ENCODE results near the gene JMJD7. TPM values are rescaled to one million over a fixed set of nuclear protein-coding genes. Genes with fewer than 3 reads are reported as not detected.

Gene JMJD7
- total RNA-seq, 1 donor from 2014 or later, result 35.4 TPM

DNA sequence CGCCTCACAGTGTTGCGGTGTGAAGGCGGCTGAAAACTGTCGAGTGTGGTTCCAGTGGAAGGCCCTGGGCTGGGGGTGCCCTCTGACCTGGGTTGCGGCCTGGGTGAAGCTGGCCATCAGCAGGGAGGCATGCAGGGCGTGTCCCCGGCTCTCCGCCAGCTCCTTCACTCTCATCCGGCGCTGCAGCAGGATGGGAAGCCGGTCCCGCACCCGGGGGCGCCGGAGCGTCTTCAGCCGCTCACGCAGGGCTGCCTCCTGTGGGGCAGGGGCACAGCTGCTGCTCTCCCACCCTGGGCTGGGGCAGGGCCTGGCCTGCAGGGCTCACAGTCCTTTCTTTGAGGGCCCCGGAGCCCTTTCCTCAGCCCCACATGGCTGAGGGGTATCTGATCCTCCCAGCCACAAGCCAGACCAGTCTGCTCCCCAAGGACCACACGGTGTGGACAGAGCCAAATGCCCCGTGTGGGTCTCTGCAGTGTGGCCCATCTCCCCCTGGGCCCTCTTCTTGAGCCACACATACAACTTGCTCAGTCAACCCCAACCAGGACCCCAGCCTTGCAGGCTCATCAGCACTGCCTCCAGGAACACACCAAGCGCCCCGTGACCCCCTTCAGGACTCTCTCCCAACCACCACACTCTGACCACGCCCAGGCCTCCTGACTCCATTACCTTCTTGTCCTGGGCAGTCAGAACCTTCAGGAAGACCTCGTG lies 39.1 kb downstream of the JMJD7 start:
- no peak for ATAC-seq

- no peak for ATAC-seq
Measured at GRCh38 chr15:41868321-41868720, 40.4 kb downstream of the JMJD7 start.

DNA sequence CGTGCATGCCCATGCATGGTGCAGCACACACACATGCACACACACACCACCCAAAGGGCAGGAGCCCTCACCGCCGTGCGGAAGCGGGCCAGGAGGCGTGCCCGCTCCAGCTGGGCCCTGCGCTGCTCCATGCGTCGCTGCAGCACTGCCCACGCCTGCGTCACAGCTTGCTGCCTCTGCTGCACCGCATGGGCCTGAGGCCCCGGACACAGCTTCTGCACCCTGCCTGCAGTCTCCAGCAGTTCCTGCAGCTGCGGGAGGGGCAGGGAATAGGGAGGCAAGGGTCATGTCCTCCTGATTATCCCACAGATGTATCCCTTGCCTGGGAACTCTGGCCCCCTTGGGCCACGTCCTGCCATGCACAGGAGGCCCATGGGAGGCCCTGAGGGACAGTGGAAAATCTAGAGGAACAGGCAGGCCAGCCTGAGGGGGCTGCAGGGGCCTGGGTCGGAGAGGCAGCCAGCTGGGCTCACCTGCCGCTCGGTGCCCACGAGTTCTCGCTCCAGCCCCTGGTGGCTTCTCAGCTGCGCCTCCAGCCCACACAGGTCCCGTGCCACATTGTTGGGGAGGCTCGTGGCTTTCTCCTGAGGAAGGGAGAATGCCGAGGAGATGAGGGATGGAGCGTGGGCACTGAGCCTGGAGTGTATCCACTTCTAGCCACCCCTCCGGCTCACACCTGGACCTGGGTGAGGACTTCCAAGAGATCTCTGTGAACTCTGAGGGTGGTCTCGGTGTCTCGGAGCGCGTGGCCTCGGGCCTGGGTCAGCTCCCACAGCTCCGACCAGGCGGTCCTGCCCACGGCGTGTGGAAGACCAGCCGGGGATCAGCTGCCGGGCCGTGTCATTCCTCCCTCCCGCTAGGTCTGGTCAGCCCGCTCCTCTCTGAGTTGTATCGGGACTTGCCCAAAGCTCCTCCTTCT lies 42.1 kb downstream of the JMJD7 start:
- peak; percentile 64 for ATAC-seq

DNA sequence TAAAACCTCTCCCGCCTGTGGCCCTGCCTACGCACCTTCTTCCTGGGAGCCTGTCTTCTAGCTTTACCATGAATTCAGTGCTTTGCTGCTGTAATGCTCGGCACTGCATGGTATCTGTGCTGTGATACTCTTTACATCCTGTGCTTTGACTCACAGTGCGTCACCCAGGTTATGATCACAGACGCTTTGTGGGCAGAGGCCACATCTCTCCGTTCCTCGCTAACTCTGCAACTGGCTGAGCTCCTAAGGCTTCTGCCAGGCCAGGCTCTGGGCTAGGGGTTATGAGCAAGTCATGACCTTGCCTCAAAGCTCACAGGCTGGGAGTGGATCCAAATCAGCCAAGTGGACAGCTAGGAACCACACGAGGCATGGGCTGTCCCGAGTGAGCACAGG lies 42.8 kb downstream of the JMJD7 start:
- ATAC-seq, result peak; percentile 79

GRCh38 chr15:41871175-41871905 lies 43.4 kb downstream of the JMJD7 start:
- ATAC-seq, result no peak

DNA sequence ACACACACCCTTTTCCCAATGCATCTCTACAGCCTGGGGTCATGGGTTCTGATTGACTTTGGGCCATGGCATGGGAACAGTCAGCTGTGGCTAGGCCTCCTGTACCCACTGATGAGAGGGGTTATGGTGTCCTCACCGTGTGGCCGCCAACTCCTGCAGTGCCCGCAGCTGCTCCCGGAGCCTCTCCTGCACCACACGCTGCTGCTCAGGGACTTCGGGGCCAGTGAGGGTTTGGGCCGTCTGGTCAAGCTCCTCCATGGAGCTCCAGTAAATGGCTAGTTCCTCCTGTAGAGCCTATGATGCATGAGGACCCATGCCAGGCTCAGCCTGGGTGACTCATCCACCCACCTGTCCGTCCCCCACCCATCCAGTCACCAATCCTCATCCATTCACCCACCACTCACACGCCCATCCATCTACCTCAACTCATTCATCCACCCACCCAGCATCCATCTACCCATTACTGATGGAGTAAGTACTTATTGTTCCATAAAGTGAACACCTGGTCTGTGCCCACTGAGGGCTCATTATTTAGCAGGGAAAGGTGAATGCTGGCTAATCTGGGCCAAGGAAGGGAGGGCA lies 44.4 kb downstream of the JMJD7 start:
- no peak for ATAC-seq

DNA sequence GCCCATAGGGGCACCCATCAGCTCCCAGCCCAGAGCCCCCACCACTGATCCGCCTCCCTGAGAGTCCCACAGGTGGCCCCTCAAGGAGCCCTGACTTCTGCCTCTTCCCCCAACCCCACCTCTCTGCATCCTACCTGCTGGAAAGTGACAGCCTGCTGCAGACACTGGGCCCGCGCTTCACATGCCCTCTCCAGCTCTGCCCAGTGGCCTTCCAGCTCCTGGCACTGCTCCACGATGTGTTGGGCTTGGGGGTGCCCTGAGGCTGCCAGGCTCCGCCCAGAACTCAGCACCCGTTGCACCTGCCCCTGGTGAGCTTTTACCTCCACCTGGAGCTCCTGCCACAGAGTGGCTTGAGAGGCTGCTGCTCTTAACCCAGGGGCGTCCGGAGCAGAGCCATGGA lies 45.8 kb downstream of the JMJD7 start:
- ATAC-seq, result no peak

DNA sequence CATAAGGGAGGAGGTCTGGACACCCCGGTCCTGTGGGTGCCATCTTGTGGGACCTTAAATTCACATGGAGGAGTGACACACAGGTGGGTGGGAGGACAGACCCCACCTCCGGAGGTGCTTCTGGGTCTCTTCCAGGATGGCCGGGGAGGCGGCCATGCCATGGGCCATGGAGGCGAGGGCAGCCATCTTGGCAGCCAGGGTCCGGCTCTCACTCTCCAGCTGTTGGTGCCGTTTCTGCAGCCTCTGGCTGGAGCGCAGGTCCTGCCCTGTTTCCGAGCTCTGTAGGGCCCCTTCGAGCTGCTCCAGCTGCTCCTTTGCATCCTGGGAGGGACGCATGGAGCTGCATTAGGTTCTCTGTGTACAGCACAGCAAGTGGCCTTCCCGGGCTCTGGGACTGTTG lies 46.8 kb downstream of the JMJD7 start:
- ATAC-seq, result no peak

- ATAC-seq, result no peak
Measured at GRCh38 chr15:41876007-41876406, 48.1 kb downstream of the JMJD7 start.

DNA sequence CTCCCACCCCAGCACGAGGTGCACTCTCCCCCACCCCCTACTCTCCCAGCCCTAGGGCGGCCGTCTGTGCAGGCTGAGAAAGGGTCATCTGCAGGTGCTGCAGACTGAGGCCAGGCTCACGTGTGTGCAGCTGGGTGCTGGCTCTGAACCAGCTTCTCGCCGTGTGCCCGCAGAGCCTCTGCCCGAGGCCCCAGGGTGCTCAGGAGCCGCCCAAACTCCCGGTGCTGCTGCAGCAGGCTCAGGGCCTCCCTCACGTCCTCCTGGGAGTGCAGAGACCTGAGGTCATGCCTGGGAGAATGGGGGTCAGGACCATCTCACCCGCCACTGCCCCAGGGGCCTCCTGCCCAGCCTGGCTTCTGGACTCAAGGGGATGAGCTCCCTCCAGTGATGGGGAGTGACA lies 48.8 kb downstream of the JMJD7 start:
- no peak for ATAC-seq

DNA sequence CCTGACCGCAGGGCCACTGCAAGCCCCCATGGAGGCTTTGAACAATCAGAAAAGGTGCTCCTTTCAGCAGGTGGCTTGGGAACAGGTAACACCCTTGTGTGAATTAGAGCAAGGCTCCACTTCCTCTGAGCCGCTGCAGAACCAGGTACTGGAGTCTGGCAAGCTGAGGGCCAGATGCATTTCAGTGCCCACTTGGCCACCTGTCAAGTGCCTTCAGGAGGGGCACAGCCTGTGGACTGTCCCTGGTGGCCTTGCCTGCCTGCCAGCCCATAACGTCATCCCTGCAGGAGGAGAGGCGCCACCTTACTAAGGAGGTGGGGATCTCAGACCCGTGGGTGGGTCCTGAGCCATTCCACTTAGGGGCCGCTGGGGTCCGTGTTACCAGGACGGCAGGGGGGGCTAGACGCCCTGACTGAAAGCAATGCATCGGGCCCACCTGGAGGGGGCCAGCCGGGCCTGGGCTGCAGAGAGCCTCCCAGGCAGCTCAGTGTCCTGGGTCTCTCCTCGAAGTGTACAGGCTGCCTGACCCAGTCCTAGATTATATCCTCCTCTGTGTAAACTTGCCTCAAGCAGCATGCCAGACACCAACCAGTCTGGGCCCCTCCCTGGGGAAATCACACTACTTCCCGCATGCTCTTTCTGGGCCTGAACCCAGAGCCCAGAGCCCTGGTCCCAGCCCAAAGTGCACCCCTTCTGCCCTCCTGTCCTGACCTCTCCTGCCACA lies 49.9 kb downstream of the JMJD7 start:
- ATAC-seq, result peak; percentile 17

DNA sequence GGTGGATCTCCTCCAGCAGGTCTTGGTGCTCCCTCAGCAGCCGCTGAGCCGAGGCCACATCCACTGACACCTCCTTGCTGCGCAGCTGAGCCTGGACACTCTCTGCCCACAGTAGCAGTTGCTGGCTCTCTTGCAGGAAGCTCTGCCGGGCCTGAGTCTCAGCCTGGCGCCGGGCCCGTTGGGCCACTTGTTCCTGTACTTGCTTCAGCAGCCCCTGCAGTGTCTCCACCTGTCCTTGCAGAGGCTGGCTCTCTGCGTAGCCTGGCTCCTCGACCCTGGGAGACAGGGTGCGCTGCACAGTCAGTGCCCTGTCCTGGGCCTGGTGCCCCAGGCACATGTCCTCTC lies 50.4 kb downstream of the JMJD7 start:
- no peak for ATAC-seq

DNA sequence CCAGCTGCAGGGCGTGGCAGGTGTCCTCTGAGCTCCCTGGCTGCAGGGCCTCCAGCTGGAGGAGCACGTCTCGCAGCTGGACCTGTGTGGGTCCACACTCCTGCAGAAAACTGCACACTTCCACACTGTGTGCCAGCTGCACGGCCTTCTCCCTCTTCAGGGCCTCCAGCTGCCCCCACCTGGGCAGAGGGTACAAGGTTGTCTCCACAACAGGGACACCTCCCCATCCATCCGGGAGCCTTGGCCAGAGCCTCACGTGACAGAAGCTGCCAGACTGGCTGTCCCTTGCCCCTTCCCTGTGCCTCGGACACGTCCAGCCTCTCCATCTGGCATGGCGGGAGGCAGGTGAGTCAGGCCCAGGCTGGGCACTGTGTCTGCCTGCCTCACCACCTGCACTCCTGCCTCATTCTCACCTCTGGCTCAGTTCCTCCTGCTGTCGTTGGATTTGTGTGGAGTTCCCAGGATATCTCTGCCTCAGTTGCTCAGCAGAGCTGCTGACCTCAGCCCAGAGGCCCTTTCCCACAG lies 51.5 kb downstream of the JMJD7 start:
- ATAC-seq, result peak; percentile 42

- ATAC-seq, result peak; percentile 52
Measured at GRCh38 chr15:41880156-41880877, 52.4 kb downstream of the JMJD7 start.

- ATAC-seq, result no peak
Measured at GRCh38 chr15:41881086-41881485, 53.2 kb downstream of the JMJD7 start.

- ATAC-seq, result peak; percentile 3
Measured at GRCh38 chr15:41881550-41881919, 53.6 kb downstream of the JMJD7 start.

DNA sequence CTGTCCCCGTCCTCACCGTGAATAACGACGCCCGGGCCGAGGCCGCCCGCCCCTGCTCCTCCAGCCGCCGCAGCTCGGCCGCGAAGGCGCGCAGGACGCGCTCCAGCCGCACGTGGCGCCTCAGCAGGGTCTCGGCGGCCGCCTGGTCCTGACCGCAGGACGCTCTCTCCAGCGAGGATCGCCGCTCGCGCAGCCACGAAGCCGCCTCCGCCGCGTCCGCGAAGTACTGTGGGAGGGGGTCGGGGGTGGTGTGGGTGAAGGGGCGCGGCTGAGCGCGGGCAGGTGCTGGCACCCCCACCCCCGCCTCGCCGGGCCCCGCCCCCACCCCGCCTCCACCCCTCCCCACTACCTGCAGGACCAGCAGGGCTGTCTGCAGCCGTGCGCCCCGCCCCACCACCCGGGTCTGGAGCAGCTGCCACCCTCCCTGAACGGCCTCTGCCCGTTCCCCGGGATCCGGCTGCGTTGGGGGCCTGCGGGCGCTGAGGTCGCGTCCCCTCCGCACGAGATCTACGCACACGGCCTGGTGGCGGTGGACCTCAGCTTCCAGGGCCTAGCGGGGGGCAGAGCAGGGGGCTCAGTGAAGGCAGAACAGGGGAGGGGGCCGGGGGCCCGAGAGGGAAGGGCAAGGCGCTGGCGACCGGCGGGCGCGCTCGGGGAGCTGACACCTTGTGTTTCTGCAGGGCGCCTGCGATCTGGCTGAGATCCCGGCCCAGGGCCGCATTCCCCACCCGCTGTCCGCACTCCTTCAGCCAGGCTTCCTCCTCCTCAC lies 54.2 kb downstream of the JMJD7 start:
- ATAC-seq, result peak; percentile 31

DNA sequence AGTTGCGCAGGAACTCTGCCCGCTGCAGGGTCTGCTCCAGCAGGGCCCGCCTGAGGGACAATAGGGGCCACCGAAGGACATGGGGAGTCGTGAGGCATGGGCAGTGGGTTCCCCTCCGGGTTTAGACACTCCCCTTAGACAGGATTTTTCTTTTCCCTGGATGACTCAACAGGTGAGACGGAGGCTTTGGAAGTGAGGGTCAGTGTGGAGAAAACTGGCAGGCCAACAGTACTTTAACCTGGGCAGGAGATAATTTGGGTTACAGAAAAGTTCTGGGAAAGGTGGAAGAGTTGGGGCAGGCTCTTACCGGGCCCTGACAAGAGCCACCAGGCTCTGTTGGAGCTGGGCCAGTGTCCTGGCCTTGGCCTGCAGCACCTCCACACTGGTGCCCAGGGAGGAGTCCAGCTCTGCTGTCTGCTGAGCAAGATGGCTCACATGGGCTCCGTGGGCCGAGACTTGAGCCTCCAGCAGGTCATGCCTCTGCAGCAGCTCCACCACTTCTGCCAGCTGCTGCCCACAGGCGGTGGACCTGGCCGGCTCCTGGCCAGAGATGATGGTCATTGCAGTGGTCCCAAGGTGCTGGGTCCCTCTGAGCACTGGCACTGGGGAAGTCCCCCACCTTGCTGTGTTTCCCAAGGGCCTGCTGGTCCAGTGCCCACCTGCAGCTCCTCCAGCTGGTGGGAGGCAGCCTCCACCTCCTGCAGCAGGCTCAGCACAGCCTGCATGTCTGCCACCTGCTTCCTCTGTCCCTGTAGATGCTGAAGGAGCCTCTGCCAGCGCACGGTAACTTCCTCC lies 55.0 kb downstream of the JMJD7 start:
- ATAC-seq, result no peak

GRCh38 chr15:41883484-41883825 lies 55.6 kb downstream of the JMJD7 start:
- no peak for ATAC-seq

- no peak for ATAC-seq
Measured at GRCh38 chr15:41884458-41884857, 56.6 kb downstream of the JMJD7 start.

Measured in esophagus mucosa (tissue), 1 donor.